Prostate gland (tissue), 2 donors: ENCODE measurements around the gene BABAM2.

Source experiments
- CTCF ChIP-seq, 4 experiments: fragments of 200-600 bp in 2 of 4; fragments of 450-650 bp in 2 of 4; sonication (generic) in 2 of 4; IDR thresholded peaks; 1 replicate in 3 of 4; 2 replicates in 1 of 4; pipeline ENCODE4 v1.5.1; 2016 to 2019; ENCODE audit warnings: antibody characterized with exemption in 4 of 4, mild to moderate bottlenecking in 2 of 4, moderate library complexity in 2 of 4
- POLR2A ChIP-seq: fragments of 450-650 bp; IDR thresholded peaks from one replicate; pipeline ENCODE4 v1.6.1; 2016; ENCODE audit warnings: antibody characterized with exemption, mild to moderate bottlenecking
- POLR2AphosphoS5 ChIP-seq: sonication (generic); formaldehyde crosslinking; IDR thresholded peaks from one replicate; pipeline ENCODE4 v1.6.1; 2017; ENCODE audit warnings: antibody characterized with exemption

- TF ChIP-seq CTCF (IDR thresholded peaks at IDR 0.05) (no peak), POLR2A (no peak), POLR2AphosphoS5 (no peak)
Measured at GRCh38 chr2:28357055-28357454, 466.5 kb downstream of the BABAM2 start.
